GM12878 (cell line): ENCODE data around the gene SHPK. TPM values are rescaled to one million over a fixed set of nuclear protein-coding genes. Genes with fewer than 3 reads are reported as not detected.

Source experiments
- BCL3 ChIP-seq: IDR thresholded peaks from 2 replicates; pipeline ENCODE4 v1.6.1; 2011; ENCODE audit warnings: borderline replicate concordance, low read depth, mild to moderate bottlenecking, moderate library complexity, low read length; ENCODE audit not compliant: insufficient read depth, poor library complexity, severe bottlenecking
- BMI1 ChIP-seq: fragments of 450-650 bp; IDR thresholded peaks from 2 replicates; pipeline ENCODE4 v1.6.1; 2016; ENCODE audit warnings: mild to moderate bottlenecking, moderate library complexity, borderline replicate concordance
- CHD1 ChIP-seq: IDR thresholded peaks from 2 replicates; pipeline ENCODE4 v1.6.1; 2012; ENCODE audit warnings: low read depth, low read length, improper control_type of control experiment
- CREM ChIP-seq: IDR thresholded peaks from 2 replicates; pipeline ENCODE4 v1.6.1; 2014; ENCODE audit warnings: antibody characterized with exemption, low read depth
- DPF2 ChIP-seq: fragments of 450-650 bp; IDR thresholded peaks from 2 replicates; pipeline ENCODE4 v1.6.1; 2017; ENCODE audit warnings: mild to moderate bottlenecking
- FOS ChIP-seq: IDR thresholded peaks from 3 replicates; pipeline ENCODE4 v1.6.1; 2011; ENCODE audit warnings: borderline replicate concordance; ENCODE audit not compliant: insufficient read length; ENCODE audit errors: extremely low read depth
- IKZF2 ChIP-seq, 2 experiments: fragments of 450-650 bp; IDR thresholded peaks; 2 replicates each; pipeline ENCODE4 v1.6.1; 2017; ENCODE audit warnings: mild to moderate bottlenecking in 2 of 2, moderate library complexity in 2 of 2
- IRF3 ChIP-seq: fragments of 450-650 bp; IDR thresholded peaks from 2 replicates; pipeline ENCODE4 v1.6.1; 2014; ENCODE audit warnings: mild to moderate bottlenecking
- MYB ChIP-seq: fragments of 150-350 bp; IDR thresholded peaks from 2 replicates; pipeline ENCODE4 v1.6.1; 2014; ENCODE audit warnings: mild to moderate bottlenecking, low read depth, low read length, borderline replicate concordance
- NFXL1 ChIP-seq: fragments of 450-650 bp; IDR thresholded peaks from 2 replicates; pipeline ENCODE4 v1.6.1; 2017; ENCODE audit warnings: antibody characterized with exemption, mild to moderate bottlenecking, borderline replicate concordance
- NR2C2 ChIP-seq: IDR thresholded peaks from 2 replicates; pipeline ENCODE4 v1.6.1; 2011; ENCODE audit warnings: borderline replicate concordance, low read depth; ENCODE audit not compliant: control insufficient read depth, insufficient read length
- NR2F1 ChIP-seq: fragments of 450-650 bp; conservative IDR thresholded peaks from 2 replicates; pipeline ENCODE4 v1.6.1; 2017; ENCODE audit warnings: mild to moderate bottlenecking
- POLR2AphosphoS2 ChIP-seq: IDR thresholded peaks from 2 replicates; pipeline ENCODE4 v1.6.1; 2011; ENCODE audit warnings: low read depth, mild to moderate bottlenecking, low read length, improper control_type of control experiment, moderate library complexity
- POU2F2 ChIP-seq: IDR thresholded peaks from 3 replicates; pipeline ENCODE4 v1.6.1; 2011; ENCODE audit warnings: low read depth, mild to moderate bottlenecking, low read length, borderline replicate concordance
- SPI1 ChIP-seq: IDR thresholded peaks from 2 replicates; pipeline ENCODE4 v1.6.1; 2011; ENCODE audit warnings: low read depth, mild to moderate bottlenecking, low read length, moderate library complexity, borderline replicate concordance; ENCODE audit not compliant: insufficient read depth
- TCF3 ChIP-seq: IDR thresholded peaks from 2 replicates; pipeline ENCODE4 v1.6.1; 2012; ENCODE audit warnings: low read depth, mild to moderate bottlenecking, low read length, borderline replicate concordance; ENCODE audit not compliant: insufficient read depth
- ZNF274 ChIP-seq: IDR thresholded peaks from one replicate; pipeline ENCODE4 v1.8.0; 2011; ENCODE audit not compliant: insufficient read length, insufficient read depth
- ZNF384 ChIP-seq: IDR thresholded peaks from 2 replicates; pipeline ENCODE4 v1.6.1; 2012; ENCODE audit warnings: low read depth, mild to moderate bottlenecking, low read length, improper control_type of control experiment, borderline replicate concordance
- ZZZ3 ChIP-seq: IDR thresholded peaks from 2 replicates; pipeline ENCODE4 v1.6.1; 2011; ENCODE audit warnings: low read depth; ENCODE audit not compliant: control insufficient read depth, insufficient read length
- polyA plus RNA-seq, 11 experiments: library from polyadenylated mRNA; depleted of rRNA in 4 of 11; unstranded in 6 of 11; stranded (reverse) in 5 of 11; fragments of >200 nt; fragmentation: Nextera tagmentation in 4 of 11; fragmentation: Illumina TruSeq in 1 of 11; extraction: Ambion mirVana in 4 of 11; extraction: Trizol in 1 of 11; gene quantifications; 1 replicate in 1 of 11; 2 replicates in 10 of 11; pipeline versions ENCODE4 v1.2.1 to v1.2.3, GENCODE V29; 2011 to 2016; ENCODE audit warnings: inconsistent platforms in 2 of 11, missing spikeins in 2 of 11, low read depth in 1 of 11
- total RNA-seq, 4 experiments: library from RNA; depleted of rRNA in 3 of 4; stranded (reverse); fragments of >200 nt in 3 of 4; fragmentation: Illumina TruSeq in 1 of 4; extraction: Trizol in 1 of 4; gene quantifications; 2 replicates each; pipeline versions ENCODE4 v1.2.1 to v1.2.3, GENCODE V29; 2013 to 2021
- TF ChIP-seq, protein P1 (sequence below): fragments of 450-650 bp; IDR thresholded peaks from 2 replicates; pipeline ENCODE4 v1.6.1; 2017; ENCODE audit warnings: mild to moderate bottlenecking
- TF ChIP-seq, protein P2 (sequence below): IDR thresholded peaks from 2 replicates; pipeline ENCODE4 v1.6.1; 2012; ENCODE audit warnings: low read length, inconsistent platforms
- TF ChIP-seq, protein P3 (sequence below): fragments of 450-650 bp; IDR thresholded peaks from 2 replicates; pipeline ENCODE4 v1.6.1; 2017; ENCODE audit warnings: mild to moderate bottlenecking, low read depth, inconsistent platforms; ENCODE audit not compliant: poor library complexity, severe bottlenecking

SHPK gene
- total and polyA plus RNA-seq, 10 of the 15 experiments (the other 5 are each of a cell fraction or from before 2014, with no cell fraction given): 1.7 to 16.6 (median 12.9) TPM

DNA sequence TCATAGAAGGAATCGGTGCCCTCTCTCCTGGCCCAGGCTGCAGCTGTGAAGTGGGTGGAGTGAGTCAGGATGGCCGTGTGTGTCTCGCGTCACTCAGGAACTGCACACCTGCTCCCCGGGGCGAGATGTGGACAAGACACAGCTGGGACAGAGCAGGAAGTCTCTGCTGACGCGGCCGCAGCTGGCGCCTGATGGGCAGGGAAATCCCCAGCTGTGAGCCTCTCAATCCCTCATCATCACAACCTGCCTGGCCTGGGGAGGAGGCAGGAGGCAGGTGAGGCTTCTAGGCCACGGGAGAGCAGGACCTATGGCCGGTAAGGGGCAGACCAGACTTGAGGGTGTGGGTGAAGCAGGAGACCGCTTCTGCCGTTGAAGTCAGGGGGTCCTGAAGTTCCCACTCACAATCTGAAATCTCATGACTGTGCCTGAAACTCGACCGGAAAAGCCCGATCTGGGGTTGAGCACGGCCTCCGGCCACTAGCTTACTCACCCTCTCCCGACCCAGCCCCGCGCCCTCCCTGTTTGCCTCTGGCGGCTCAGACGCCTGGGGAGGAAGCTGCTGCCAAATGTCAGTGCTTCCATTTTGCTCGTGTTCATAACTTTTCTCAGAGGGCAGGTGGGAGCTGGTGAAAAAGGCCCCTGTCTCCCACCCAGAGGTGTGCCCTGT lies 77.3 kb downstream of the SHPK start (continued):
- peak; percentile 82 for TF ChIP-seq BCL3
- no peak for TF ChIP-seq CHD1
- TF ChIP-seq FOS: no peak
- TF ChIP-seq, protein P1, sequence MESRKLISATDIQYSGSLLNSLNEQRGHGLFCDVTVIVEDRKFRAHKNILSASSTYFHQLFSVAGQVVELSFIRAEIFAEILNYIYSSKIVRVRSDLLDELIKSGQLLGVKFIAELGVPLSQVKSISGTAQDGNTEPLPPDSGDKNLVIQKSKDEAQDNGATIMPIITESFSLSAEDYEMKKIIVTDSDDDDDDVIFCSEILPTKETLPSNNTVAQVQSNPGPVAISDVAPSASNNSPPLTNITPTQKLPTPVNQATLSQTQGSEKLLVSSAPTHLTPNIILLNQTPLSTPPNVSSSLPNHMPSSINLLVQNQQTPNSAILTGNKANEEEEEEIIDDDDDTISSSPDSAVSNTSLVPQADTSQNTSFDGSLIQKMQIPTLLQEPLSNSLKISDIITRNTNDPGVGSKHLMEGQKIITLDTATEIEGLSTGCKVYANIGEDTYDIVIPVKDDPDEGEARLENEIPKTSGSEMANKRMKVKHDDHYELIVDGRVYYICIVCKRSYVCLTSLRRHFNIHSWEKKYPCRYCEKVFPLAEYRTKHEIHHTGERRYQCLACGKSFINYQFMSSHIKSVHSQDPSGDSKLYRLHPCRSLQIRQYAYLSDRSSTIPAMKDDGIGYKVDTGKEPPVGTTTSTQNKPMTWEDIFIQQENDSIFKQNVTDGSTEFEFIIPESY: no peak
- TF ChIP-seq, protein P2, sequence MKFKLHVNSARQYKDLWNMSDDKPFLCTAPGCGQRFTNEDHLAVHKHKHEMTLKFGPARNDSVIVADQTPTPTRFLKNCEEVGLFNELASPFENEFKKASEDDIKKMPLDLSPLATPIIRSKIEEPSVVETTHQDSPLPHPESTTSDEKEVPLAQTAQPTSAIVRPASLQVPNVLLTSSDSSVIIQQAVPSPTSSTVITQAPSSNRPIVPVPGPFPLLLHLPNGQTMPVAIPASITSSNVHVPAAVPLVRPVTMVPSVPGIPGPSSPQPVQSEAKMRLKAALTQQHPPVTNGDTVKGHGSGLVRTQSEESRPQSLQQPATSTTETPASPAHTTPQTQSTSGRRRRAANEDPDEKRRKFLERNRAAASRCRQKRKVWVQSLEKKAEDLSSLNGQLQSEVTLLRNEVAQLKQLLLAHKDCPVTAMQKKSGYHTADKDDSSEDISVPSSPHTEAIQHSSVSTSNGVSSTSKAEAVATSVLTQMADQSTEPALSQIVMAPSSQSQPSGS: peak; percentile 72
- peak; percentile 74 to 81 for TF ChIP-seq IKZF2 (IDR thresholded peaks at IDR 0.05)
- TF ChIP-seq, protein P3, sequence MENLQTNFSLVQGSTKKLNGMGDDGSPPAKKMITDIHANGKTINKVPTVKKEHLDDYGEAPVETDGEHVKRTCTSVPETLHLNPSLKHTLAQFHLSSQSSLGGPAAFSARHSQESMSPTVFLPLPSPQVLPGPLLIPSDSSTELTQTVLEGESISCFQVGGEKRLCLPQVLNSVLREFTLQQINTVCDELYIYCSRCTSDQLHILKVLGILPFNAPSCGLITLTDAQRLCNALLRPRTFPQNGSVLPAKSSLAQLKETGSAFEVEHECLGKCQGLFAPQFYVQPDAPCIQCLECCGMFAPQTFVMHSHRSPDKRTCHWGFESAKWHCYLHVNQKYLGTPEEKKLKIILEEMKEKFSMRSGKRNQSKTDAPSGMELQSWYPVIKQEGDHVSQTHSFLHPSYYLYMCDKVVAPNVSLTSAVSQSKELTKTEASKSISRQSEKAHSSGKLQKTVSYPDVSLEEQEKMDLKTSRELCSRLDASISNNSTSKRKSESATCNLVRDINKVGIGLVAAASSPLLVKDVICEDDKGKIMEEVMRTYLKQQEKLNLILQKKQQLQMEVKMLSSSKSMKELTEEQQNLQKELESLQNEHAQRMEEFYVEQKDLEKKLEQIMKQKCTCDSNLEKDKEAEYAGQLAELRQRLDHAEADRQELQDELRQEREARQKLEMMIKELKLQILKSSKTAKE: peak; percentile 48
- no peak for TF ChIP-seq NFXL1
- 0 out of 2 replicates have a peak, but pooled peaks have one; percentile 49 for TF ChIP-seq MYB
- peak; percentile 83; the same call in 2 of the 3 replicates for TF ChIP-seq POU2F2
- TF ChIP-seq CREM: peak; percentile 97
- no peak for TF ChIP-seq ZZZ3
- TF ChIP-seq NR2C2: no peak
- TF ChIP-seq ZNF384: no peak
- TF ChIP-seq BMI1: peak; percentile 8; the same call in 1 of the 2 replicates
- no peak for TF ChIP-seq IRF3
- peak; percentile 91 for TF ChIP-seq POLR2AphosphoS2
- TF ChIP-seq NR2F1: no peak; the same call in none of the 2 replicates
- 0 out of 2 replicates have a peak, but pooled peaks have one; percentile 40 for TF ChIP-seq SPI1
- peak; percentile 100 for TF ChIP-seq TCF3
- TF ChIP-seq DPF2: peak; percentile 87
- TF ChIP-seq ZNF274: no peak
